SK-MEL-5 (cell line): Measurements from ENCODE around the gene PKNOX2. TPM values are rescaled to one million over a fixed set of nuclear protein-coding genes. Genes with fewer than 3 reads are reported as not detected.
A peak's percentile ranks its signal among the peaks of the same experiment; 100 is the strongest.

ENCODE experiments used
- DNase-seq: peaks from one replicate; pipeline ENCODE4 v3.0.0-alpha.2; 2016; ENCODE audit warnings: low read depth, low spot score
- in situ Hi-C: cut with HindIII; loops from 2 replicates; pipeline ENCODE4 v1.10.0; 2016; ENCODE audit warnings: low sequenced_read_pairs, high pct_unique_total_duplicates, low pct_unique_long_range_greater_than_20kb
- total RNA-seq: library from RNA; depleted of rRNA; stranded (reverse); fragments of >200 nt; shearing (Covaris generic); gene quantifications from 2 replicates; pipeline ENCODE4 v1.2.3, GENCODE V29; 2014

Gene PKNOX2
- total RNA-seq, 1 experiment from 2014 or later, result 1.6 TPM

GRCh38 chr11:125343718-125344131 lies 179.2 kb downstream of the PKNOX2 start:
- peak; percentile 9 for DNase-seq
- in situ Hi-C loops, result no loop called here

DNA sequence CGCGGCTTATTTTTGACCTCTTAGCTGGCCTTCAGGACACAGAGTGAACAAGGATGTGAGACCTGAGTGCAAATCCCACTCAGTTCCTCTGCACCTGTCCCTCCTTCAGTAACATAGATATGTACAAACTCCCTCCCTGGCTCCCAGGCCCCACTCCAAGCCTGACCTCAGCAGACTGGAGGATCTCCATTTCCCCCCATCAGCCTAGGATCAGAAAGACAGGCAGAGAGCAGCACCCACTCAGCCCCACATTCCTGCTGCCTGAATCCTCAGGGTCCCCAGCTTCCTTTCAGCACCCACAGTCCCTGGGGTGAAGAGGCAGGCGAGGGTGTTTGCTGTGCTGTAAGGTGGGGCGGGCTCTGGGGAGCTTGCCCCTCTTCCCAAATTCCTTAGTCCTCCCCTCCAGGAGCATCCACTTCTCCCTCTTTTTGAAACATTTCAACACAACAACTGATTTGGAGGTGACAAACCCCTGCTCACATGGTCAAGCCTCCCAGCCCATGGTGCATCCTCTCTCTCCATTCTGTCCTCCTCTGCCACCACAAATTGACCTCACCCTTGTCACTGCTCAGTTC lies 180.4 kb downstream of the PKNOX2 start:
- in situ Hi-C loops, result no loop called here

GRCh38 chr11:125345421-125346178 lies 181.0 kb downstream of the PKNOX2 start:
- in situ Hi-C loops, result no loop called here
- peak; percentile 68 for DNase-seq

More for the DNA sequence above, 180.4 kb downstream of the PKNOX2 start:
- no peak for DNase-seq

GRCh38 chr11:125346179-125346530 lies 181.6 kb downstream of the PKNOX2 start:
- in situ Hi-C loops, result no loop called here

GRCh38 chr11:125346565-125347260 lies 182.2 kb downstream of the PKNOX2 start:
- DNase-seq, result no peak
- in situ Hi-C loops, result no loop called here

More at GRCh38 chr11:125346179-125346530, 181.6 kb downstream of the PKNOX2 start:
- DNase-seq, result no peak

DNA sequence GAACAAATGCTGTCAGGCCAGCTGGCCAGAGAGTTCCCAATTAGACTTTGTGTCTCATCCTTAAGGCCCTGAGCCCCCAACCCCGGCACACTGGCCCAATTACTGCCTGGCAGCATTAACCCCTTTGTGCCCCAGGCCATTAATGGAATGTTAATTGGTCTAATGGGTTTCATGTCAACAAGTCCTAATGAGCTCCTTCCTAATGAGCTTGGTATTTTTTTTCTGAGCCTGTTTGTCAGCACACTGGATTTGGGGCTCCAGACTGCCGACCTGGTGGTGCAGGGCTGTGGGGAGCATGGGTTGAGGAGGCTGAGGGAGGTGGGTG lies 182.7 kb downstream of the PKNOX2 start:
- in situ Hi-C loops, result no loop called here
- no peak for DNase-seq

GRCh38 chr11:125348141-125348651 lies 183.6 kb downstream of the PKNOX2 start:
- DNase-seq, result peak; percentile 26
- in situ Hi-C loops, result no loop called here

DNA sequence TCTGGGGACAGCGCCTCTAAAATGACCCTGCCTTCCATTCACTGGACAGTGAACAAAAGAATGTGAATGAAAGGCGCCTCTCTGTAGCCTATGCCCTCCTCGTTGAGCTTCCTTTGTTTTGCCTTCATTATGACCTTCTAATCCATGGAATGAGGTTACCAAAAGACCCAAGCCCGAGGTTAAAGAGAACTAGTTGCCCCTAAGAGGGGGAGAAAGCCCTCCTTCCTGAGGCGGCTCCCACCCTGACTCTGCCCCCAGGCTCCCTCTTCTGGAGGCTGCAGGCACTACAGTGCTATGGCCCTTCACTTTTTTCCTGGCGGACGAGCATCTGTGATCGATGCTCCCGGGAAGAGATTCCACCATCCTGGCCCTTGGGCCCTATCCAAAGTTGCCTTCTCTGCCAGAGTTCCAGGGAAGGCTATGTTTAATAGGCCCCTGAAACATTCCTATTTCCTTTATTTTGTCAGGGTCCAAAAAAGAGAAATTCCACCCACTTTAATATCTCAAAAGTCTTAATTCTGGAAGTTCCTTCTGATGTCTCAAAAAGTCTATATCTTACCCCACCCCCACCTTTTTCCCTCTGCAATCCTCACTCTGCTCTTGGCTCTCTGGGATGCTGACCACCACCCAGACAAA lies 184.2 kb downstream of the PKNOX2 start:
- DNase-seq, result peak; percentile 53
- in situ Hi-C loops, result no loop called here

DNA sequence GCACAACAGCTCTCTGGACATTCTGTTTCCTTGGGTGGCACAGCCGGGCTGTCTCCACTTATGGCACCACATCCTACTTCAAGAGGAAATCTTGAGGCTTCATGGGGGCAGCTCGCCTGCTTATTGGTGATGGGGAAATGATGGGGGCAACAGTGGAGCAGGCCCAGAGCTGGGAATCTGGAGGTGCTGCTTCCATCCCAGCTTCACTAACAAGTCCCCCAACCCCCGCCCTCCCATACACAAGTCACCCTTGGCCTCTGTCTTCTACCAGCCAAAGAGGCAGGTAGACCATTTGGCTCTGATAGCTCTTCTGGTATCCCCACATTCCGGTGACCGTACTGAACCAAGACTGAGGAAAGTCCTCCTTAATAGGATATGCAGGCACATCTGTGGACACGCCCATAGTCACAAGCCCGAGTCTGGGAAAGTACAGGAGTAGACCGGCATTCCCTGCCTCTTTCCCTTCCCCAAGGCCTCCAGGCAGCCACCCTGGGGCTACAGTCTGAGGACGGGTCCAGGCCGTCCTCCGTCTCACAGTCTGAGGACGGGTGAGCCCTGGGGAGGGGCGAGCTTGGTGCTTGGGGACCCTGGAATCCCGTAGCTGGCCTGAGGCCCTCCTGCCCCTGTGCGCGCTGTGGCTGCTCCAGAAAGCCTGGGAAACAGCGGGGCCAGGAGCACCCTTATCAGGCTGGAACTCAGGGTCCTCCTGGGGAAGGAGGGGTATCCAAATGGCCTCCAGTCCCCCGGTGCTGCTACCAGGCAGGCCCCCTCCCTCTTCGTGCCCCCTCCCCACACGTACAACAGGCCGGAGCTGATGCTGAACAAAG lies 185.9 kb downstream of the PKNOX2 start:
- no peak for DNase-seq

DNA sequence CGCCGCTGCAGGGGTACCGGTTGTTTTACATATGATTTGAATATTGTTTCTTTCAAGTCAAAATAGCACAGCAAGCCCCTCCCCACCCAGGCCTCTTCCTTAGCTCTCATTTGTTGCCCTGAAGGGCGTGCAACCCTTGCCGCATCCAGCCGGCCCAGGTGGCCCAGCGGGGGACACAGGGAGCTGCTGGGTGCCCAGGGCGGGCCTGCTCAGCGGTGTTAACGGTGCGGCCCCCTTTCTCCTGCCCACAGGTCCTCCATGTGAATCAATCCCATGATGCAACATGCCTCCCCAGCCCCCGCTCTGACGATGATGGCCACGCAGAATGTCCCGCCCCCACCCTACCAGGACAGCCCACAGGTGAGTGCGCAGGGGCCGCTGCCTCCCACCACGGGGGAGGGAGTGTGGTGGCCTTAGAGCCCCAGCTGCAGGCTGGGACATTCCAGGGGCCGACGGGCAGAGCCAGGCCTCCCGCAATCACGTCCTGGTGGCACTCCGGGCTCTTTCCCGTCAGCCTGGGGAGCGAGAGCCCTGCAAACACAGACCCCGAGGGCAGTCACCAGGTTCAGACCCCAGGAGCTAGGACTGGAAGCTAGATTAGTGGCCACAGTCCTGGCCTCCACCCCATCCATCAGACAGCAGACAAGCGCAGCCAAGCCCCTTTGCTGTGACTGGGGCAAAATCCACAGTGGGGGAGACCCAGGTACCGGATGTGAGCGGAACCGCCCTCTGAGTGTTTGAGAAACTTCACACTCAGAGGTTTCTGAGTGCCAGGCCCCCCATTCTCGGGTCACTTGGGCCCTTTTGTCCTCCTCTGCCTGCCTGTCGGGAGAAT lies 186.7 kb downstream of the PKNOX2 start:
- in situ Hi-C loops, result no loop called here
- no peak for DNase-seq

More for the DNA sequence above, 185.9 kb downstream of the PKNOX2 start:
- in situ Hi-C loops, result no loop called here

DNA sequence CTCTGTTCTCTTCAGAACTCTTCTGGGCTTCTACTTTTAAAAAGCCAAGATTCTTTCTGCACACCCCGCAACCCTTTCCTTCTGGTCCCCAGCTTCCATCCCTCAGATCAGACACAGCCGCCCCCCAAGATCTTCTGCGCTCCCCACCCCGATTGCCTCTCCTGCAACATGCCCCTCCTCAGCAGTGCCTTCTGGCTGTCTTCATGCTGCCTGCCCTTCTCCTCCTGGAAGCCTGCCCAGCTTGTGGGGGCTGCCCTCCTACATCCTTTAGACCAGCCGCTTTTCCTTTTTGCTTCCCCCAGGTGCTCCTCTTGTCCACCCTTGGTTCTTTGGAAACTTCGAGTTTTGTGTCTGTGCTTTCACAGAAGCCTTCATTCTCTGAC lies 187.3 kb downstream of the PKNOX2 start:
- no peak for DNase-seq
- in situ Hi-C loops, result no loop called here

GRCh38 chr11:125356797-125357196 lies 192.2 kb downstream of the PKNOX2 start:
- no peak for DNase-seq
- in situ Hi-C loops, result no loop called here

GRCh38 chr11:125357551-125357950 lies 193.0 kb downstream of the PKNOX2 start:
- in situ Hi-C loops, result no loop called here
- no peak for DNase-seq

GRCh38 chr11:125358254-125358840 lies 193.8 kb downstream of the PKNOX2 start:
- DNase-seq, result no peak
- in situ Hi-C loops, result no loop called here

- in situ Hi-C loops, result no loop called here
- no peak for DNase-seq
Measured at GRCh38 chr11:125359130-125359529, 194.6 kb downstream of the PKNOX2 start.

GRCh38 chr11:125360066-125360465 lies 195.5 kb downstream of the PKNOX2 start:
- DNase-seq, result no peak
- in situ Hi-C loops, result no loop called here
